Effector CD4-positive, alpha-beta T cell (primary cell): ENCODE data around the gene SLC16A10.
"Not testable (repeated sequence)": the region's sequence is repeated elsewhere in the genome, so short reads cannot be mapped to it uniquely, and the experiment has no call there.

Experiments
- DNase-seq: peaks from one replicate; pipeline ENCODE4 v3.0.0-alpha.2; 2020

Gene SLC16A10

DNA sequence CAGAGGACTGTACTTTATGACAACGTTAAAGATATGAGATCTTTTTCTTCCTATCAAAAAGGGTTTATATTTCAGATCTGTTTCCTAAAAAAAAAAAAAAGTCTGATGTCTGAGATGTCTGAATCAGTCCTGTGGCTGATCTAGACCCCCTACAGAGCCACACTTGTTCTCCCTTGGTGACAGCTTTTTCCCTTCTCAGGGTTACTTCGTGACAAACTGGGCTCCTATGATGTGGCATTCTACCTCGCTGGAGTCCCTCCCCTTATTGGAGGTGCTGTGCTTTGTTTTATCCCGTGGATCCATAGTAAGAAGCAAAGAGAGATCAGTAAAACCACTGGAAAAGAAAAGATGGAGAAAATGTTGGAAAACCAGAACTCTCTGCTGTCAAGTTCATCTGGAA is 134.5 kb downstream of the SLC16A10 start:
- DNase-seq = no peak

DNA sequence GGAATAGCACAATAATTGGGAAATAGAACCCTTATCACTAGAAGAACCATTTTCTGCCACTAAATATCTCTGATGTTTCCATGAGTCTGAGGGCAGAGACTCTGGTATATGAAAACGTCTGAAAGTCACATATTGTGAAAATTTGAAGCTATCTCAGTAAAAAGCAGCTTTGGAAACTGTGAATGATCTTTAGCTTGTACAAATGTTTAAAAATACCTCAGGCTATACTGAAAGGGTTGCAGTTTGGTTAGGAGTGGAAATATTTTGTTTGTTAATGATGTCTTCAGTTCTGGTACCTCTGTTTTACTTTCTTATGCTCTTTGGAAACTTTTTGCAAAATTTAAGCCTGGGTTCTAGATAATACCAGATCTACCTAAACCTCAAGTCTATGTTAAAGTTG is 135.0 kb downstream of the SLC16A10 start:
- DNase-seq = no peak

DNA sequence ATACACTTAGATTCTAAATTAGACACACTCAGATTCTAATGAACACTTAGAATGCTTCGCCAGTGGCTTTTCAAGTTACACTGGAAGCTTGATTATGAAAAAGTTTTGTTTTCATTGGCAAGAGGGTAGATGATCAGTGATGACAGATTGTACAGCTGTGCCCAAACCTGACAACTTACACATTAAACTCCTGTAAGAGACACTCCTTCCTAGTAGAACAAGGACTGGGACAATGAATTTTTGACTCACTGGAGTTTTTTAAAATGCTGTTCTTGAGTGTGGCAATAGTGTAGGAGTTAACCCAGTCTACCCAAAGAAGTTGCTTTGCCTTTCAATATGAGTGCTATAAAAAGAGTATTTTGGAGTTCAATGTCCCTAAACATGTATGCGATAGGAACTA is 140.8 kb downstream of the SLC16A10 start:
- DNase-seq = no peak

DNA sequence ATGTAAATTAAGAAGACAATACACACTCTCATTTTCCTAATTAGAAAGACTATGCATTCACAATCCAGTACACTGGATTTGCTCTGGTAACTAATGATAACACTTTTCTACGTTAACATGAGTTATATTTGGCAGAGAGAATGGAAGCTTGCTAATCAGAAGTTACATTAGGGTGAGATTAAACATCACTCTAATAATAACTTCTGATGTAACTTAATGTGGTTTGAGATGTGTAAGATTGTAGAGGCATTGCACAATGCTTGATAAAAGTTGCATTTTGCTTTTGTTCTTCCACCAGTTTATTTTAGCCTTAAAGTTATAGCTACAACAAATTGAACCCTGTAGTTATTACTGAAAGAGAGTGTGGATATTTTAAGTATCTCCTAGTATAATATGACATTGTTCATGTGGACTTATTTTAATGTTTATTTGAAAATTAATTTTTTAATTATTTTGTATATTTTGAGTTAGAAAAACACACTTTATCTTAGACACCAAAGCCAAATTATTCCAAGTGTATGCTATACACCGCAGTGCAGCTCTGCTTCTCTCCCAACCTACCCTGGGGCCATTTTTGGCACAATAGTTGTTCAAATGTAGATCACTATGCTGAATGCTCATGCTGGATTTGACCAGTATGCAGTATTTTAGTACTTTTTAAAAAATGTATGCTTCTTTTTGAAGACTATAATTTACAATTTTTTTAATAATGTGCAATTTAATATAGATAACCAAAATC is 143.2 kb downstream of the SLC16A10 start:
- DNase-seq = no peak

DNA sequence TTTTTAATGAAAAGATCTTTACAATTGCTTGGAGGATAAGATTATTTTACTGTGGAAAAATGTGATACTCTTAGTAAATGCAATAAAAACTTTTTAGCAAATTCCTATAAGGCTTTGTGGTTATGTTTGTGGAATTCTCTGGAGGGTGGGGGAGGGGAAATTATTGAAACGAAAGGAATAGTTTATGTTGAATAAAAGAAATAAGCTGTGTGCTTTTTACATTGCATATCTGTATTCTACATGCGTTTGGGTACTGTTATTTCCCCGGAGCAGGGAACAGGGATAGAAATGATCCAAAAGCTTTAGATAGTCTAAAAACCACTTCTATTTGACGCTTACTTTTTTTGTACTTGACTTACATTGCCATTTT is 143.8 kb downstream of the SLC16A10 start:
- no peak for DNase-seq

DNA sequence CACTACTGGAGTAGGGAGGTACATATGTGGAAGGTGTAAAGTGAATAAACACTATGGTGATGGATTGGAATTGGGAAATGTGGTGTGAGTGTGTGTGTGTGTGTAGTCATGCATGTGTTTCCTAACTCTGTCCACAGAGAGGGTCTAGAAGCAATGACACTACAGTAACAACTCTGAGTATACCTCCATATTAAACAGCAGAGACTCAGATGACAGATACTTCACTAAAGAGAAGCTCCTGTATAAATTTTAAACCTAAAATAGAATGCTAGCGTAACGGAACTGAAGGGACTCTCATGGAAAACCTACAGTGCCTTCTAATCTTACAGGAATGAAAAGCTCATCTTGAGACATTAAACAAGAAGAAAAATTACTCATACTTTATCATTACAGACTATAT is 150.5 kb downstream of the SLC16A10 start:
- DNase-seq = no peak

- DNase-seq = no peak
Observed at GRCh38 chr6:111238464-111239119, 151.3 kb downstream of the SLC16A10 start.

GRCh38 chr6:111239461-111239860 is 152.2 kb downstream of the SLC16A10 start:
- DNase-seq = no peak

DNA sequence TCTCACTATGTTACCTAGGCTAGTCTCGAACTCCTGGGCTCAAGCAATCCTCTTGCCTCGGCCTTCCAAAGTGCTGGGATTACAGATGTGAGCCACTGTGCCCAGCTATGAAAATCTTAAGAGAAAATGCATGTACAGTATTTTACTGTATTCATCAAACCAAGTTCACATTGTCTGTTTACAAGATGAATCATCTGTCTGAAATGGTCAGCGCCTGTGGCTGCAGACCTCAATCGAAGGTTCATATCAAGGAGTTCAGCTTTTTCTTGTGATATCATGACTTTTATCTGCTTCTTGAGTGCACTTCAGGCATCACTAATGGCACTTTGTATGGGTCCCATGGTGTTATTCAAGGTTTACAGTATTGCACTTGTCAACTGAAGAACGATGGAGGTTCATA is 155.1 kb downstream of the SLC16A10 start:
- no peak for DNase-seq

DNA sequence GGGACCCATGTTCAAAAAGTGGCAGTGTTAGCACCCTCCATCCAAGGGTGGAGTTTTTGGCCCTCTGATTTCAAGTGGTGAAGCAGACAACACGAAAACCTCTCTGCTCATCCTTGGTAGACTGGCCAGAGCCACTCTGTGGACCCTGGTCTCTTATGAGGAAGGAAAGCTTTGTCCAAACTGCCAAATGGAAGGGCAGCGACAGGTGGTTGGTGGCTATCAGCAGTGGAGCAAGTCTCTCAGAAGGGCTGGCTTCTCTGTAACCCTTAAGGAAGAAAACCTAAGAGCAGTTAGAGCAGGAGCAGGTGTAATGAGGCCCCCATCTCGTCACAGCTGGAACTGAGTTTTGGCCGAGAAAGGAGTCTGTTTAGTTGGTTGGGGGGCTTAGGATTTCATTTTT is 155.8 kb downstream of the SLC16A10 start:
- no peak for DNase-seq

DNA sequence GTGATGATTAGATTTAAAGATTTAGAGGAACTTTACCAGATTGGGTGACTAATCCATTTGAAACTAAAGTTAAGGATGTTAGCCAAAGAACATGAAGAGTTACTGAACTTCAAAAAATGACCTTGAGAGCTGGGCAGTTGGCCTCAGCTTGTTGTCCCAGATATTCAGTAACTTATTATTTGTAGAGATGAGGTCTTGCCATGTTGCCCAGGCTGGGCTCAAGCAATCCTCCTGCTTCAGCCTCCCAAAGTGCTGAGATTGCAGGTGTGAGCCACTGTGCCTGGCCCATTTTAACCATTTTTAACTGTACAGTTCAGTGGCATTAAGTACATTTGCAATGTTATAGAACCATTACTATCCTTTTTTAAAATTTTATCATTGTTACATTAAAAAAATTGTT is 161.5 kb downstream of the SLC16A10 start:
- no peak for DNase-seq

- no peak for DNase-seq
Observed at GRCh38 chr6:111250791-111251354, 163.6 kb downstream of the SLC16A10 start.

GRCh38 chr6:111252726-111253125 is 165.4 kb downstream of the SLC16A10 start:
- DNase-seq = no peak

- DNase-seq = no peak
Observed at GRCh38 chr6:111254004-111254778, 166.9 kb downstream of the SLC16A10 start.

- DNase-seq = no peak
Observed at GRCh38 chr6:111254779-111255166, 167.5 kb downstream of the SLC16A10 start.

GRCh38 chr6:111255838-111256237 is 168.5 kb downstream of the SLC16A10 start:
- not testable (repeated sequence) for DNase-seq

GRCh38 chr6:111256646-111257045 is 169.3 kb downstream of the SLC16A10 start:
- DNase-seq = no peak

- no peak for DNase-seq
Observed at GRCh38 chr6:111258010-111258409, 170.7 kb downstream of the SLC16A10 start.

DNA sequence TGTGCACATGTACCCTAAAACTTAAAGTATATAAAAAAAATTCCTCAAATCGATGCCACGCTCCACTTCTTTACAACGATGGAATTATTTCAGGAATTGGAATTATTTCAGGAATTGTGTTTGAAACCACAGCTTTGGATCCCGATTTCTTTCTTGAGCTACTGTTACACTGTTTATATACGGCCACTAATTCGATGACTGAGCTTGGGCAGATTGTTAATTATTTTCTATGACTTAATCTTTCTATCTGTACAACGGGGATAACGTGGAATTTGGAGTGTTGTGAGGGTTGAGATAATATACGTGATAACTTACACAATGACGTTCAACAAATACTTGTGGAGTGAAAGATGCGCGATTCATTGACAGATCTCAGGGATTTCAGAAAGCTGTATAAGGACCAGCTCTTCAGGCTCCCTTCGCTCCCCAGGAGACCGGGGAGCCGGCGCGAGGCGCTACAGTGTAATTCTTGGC is 171.3 kb downstream of the SLC16A10 start:
- DNase-seq = no peak

- peak; percentile 100 for DNase-seq
Observed at GRCh38 chr6:111259089-111259831, 172.0 kb downstream of the SLC16A10 start.

GRCh38 chr6:111260570-111261298 is 173.4 kb downstream of the SLC16A10 start:
- no peak for DNase-seq

DNA sequence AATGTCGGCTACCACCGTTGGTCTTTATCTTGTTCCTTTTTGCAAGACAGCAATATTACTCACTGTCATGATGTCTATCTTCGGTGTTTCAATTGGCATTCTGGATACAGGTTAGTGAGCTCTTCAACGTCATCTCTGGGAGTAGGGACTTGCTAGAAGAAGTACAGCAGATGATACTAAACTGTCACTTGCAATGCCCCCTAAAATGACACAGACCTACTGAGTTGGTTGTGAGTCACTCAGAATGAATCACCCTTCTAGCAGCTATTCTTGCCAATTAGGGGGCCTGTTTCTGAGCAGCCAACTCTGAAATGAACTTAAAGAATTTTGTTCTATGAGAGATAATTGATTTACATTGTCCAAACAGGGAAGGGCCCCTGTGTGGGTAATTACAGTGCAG is 176.5 kb downstream of the SLC16A10 start:
- DNase-seq = no peak
